HepG2 (cell line): ENCODE data around the gene TRMT10C. TPM values are rescaled to one million over a fixed set of nuclear protein-coding genes. Genes with fewer than 3 reads are reported as not detected.

Experiments used
- ELF3 ChIP-seq: IDR thresholded peaks from 2 replicates; pipeline ENCODE4 v1.6.1; 2016; ENCODE audit warnings: missing genetic modification reagents, missing compliant biosample characterization
- IKZF1 ChIP-seq: fragments of 450-650 bp; IDR thresholded peaks from 2 replicates; pipeline ENCODE4 v1.7.1; 2016
- IRF2 ChIP-seq: IDR thresholded peaks from 2 replicates; pipeline ENCODE4 v1.6.1; 2018; ENCODE audit warnings: missing genetic modification reagents, missing compliant biosample characterization
- KDM3A ChIP-seq: IDR thresholded peaks from 2 replicates; pipeline ENCODE4 v1.6.1; 2018; ENCODE audit warnings: low read depth, missing compliant biosample characterization
- MTA1 ChIP-seq: sonication (generic); formaldehyde crosslinking; IDR thresholded peaks from 2 replicates; pipeline ENCODE4 v1.4.0; 2020; ENCODE audit warnings: missing genetic modification reagents, mild to moderate bottlenecking, borderline replicate concordance
- NFATC3 ChIP-seq: sonication (generic); formaldehyde crosslinking; IDR thresholded peaks from 2 replicates; pipeline ENCODE4 v1.5.1; 2020; ENCODE audit warnings: mild to moderate bottlenecking, missing genetic modification reagents
- SRSF1 ChIP-seq: fragments of 200-400 bp; formaldehyde crosslinking; optimal IDR thresholded peaks from 2 replicates; pipeline ENCODE3; 2017; ENCODE audit warnings: mild to moderate bottlenecking, low read depth, low read length, moderate library complexity
- YEATS4 ChIP-seq: sonication (generic); formaldehyde crosslinking; IDR thresholded peaks from 2 replicates; pipeline ENCODE4 v1.4.0; 2020; ENCODE audit warnings: missing genetic modification reagents, borderline replicate concordance
- ZNF234 ChIP-seq: sonication (generic); formaldehyde crosslinking; conservative IDR thresholded peaks from 2 replicates; pipeline ENCODE4 v1.5.1; 2020; ENCODE audit warnings: mild to moderate bottlenecking, missing genetic modification reagents
- ZNF263 ChIP-seq: sonication (generic); formaldehyde crosslinking; IDR thresholded peaks from 2 replicates; pipeline ENCODE4 v1.4.0; 2020; ENCODE audit warnings: missing genetic modification reagents
- ZNF350 ChIP-seq: sonication (generic); formaldehyde crosslinking; IDR thresholded peaks from 2 replicates; pipeline ENCODE4 v1.4.0; 2020; ENCODE audit warnings: mild to moderate bottlenecking, low read depth, missing genetic modification reagents, borderline replicate concordance
- ZNF547 ChIP-seq: sonication (generic); formaldehyde crosslinking; IDR thresholded peaks from 2 replicates; pipeline ENCODE4 v1.5.1; 2020; ENCODE audit warnings: mild to moderate bottlenecking, missing genetic modification reagents
- ZNF713 ChIP-seq: sonication (generic); formaldehyde crosslinking; IDR thresholded peaks from 2 replicates; pipeline ENCODE4 v1.4.0; 2020; ENCODE audit warnings: mild to moderate bottlenecking, missing genetic modification reagents
- ZNF768 ChIP-seq: sonication (generic); formaldehyde crosslinking; IDR thresholded peaks from 2 replicates; pipeline ENCODE4 v1.4.0; 2020; ENCODE audit warnings: missing genetic modification reagents
- ZNF781 ChIP-seq: sonication (generic); formaldehyde crosslinking; IDR thresholded peaks from 2 replicates; pipeline ENCODE4 v1.5.1; 2020; ENCODE audit warnings: borderline replicate concordance, mild to moderate bottlenecking, missing genetic modification reagents; ENCODE audit errors: not compliant biosample characterization
- polyA plus RNA-seq, 8 experiments: library from polyadenylated mRNA; depleted of rRNA in 3 of 8; stranded (reverse) in 7 of 8; unstranded in 1 of 8; fragments of >200 nt; fragmentation: Illumina TruSeq in 4 of 8; extraction: Trizol in 4 of 8; gene quantifications; 2 replicates each; pipeline versions ENCODE4 v1.2.1 to v1.2.3, GENCODE V29; 2011 to 2016; ENCODE audit warnings: low read depth in 4 of 8, missing spikeins in 1 of 8, mixed read lengths in 1 of 8; ENCODE audit not compliant: insufficient read depth in 1 of 8
- total RNA-seq, 5 experiments: library from RNA; depleted of rRNA; stranded (reverse); fragments of >200 nt; fragmentation: Illumina TruSeq; extraction: Trizol; gene quantifications; 2 replicates each; pipeline ENCODE4 v1.2.3, GENCODE V29; 2016; ENCODE audit warnings: low read depth in 1 of 5
- TF ChIP-seq, protein P1 (sequence below): IDR thresholded peaks from 2 replicates; pipeline ENCODE4 v1.4.0; 2020; ENCODE audit warnings: mild to moderate bottlenecking, missing genetic modification reagents
- TF ChIP-seq, protein P2 (sequence below): sonication (generic); formaldehyde crosslinking; IDR thresholded peaks from 2 replicates; pipeline ENCODE4 v1.9.0; 2021; ENCODE audit warnings: missing genetic modification reagents, borderline replicate concordance
- TF ChIP-seq, protein P3 (sequence below): IDR thresholded peaks from 2 replicates; pipeline ENCODE4 v1.6.1; 2016; ENCODE audit warnings: low read depth, missing genetic modification reagents, missing compliant biosample characterization

Gene TRMT10C
- total and polyA plus RNA-seq, 2 of the 13 experiments (the other 11 are each of a cell fraction or from before 2014, with no cell fraction given) = 10.8 to 39.2 TPM

DNA sequence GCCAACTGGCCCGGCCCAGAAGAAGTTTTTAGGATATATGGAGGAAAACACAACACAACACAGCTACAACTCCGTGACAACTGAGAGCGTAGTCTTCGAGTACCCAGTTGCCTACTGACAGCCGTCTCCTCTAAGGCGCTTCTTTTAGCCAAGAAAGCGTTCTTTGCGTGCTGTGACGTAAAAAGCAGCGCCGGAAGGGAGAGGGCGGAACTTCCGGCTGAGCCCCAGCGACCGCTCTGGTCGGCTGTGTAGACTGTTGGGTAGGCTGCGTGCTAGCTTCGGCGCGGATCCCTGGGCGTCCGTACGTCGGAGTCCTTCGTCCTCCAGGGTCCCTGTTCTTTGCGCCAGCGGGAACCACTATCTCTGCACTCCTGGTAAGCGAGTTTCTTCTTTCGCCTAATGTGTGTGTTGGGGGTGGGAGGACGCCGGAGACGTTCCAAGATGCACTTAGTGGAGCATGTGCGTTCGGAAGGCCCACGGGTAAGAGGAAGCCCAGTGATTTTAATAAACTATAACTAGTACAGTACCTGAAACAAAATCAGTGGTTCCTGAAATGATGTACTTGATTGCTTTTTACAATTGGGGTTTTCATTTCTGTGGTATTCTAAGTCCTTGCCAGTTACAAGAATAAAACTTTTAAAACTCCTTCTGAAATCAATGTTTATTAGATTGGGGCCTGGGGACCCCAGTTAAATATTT lies at the start of gene TRMT10C (continued):
- TF ChIP-seq, protein P1, sequence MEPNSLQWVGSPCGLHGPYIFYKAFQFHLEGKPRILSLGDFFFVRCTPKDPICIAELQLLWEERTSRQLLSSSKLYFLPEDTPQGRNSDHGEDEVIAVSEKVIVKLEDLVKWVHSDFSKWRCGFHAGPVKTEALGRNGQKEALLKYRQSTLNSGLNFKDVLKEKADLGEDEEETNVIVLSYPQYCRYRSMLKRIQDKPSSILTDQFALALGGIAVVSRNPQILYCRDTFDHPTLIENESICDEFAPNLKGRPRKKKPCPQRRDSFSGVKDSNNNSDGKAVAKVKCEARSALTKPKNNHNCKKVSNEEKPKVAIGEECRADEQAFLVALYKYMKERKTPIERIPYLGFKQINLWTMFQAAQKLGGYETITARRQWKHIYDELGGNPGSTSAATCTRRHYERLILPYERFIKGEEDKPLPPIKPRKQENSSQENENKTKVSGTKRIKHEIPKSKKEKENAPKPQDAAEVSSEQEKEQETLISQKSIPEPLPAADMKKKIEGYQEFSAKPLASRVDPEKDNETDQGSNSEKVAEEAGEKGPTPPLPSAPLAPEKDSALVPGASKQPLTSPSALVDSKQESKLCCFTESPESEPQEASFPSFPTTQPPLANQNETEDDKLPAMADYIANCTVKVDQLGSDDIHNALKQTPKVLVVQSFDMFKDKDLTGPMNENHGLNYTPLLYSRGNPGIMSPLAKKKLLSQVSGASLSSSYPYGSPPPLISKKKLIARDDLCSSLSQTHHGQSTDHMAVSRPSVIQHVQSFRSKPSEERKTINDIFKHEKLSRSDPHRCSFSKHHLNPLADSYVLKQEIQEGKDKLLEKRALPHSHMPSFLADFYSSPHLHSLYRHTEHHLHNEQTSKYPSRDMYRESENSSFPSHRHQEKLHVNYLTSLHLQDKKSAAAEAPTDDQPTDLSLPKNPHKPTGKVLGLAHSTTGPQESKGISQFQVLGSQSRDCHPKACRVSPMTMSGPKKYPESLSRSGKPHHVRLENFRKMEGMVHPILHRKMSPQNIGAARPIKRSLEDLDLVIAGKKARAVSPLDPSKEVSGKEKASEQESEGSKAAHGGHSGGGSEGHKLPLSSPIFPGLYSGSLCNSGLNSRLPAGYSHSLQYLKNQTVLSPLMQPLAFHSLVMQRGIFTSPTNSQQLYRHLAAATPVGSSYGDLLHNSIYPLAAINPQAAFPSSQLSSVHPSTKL (CRISPR knock-in tag) = peak; percentile 61
- peak; percentile 65; the same call in 1 of the 2 replicates for TF ChIP-seq ZNF350
- no peak for TF ChIP-seq ZNF547 (CRISPR knock-in tag)
- peak; percentile 75; the same call in 1 of the 2 replicates for TF ChIP-seq YEATS4 (CRISPR knock-in tag)
- TF ChIP-seq, protein P2, sequence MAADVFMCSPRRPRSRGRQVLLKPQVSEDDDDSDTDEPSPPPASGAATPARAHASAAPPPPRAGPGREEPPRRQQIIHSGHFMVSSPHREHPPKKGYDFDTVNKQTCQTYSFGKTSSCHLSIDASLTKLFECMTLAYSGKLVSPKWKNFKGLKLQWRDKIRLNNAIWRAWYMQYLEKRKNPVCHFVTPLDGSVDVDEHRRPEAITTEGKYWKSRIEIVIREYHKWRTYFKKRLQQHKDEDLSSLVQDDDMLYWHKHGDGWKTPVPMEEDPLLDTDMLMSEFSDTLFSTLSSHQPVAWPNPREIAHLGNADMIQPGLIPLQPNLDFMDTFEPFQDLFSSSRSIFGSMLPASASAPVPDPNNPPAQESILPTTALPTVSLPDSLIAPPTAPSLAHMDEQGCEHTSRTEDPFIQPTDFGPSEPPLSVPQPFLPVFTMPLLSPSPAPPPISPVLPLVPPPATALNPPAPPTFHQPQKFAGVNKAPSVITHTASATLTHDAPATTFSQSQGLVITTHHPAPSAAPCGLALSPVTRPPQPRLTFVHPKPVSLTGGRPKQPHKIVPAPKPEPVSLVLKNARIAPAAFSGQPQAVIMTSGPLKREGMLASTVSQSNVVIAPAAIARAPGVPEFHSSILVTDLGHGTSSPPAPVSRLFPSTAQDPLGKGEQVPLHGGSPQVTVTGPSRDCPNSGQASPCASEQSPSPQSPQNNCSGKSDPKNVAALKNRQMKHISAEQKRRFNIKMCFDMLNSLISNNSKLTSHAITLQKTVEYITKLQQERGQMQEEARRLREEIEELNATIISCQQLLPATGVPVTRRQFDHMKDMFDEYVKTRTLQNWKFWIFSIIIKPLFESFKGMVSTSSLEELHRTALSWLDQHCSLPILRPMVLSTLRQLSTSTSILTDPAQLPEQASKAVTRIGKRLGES (CRISPR knock-in tag) = peak; percentile 49; the same call in 1 of the 2 replicates
- TF ChIP-seq NFATC3 = peak; percentile 23; the same call in 1 of the 2 replicates
- peak; percentile 28 for TF ChIP-seq ZNF781 (CRISPR knock-in tag)
- TF ChIP-seq, protein P3, sequence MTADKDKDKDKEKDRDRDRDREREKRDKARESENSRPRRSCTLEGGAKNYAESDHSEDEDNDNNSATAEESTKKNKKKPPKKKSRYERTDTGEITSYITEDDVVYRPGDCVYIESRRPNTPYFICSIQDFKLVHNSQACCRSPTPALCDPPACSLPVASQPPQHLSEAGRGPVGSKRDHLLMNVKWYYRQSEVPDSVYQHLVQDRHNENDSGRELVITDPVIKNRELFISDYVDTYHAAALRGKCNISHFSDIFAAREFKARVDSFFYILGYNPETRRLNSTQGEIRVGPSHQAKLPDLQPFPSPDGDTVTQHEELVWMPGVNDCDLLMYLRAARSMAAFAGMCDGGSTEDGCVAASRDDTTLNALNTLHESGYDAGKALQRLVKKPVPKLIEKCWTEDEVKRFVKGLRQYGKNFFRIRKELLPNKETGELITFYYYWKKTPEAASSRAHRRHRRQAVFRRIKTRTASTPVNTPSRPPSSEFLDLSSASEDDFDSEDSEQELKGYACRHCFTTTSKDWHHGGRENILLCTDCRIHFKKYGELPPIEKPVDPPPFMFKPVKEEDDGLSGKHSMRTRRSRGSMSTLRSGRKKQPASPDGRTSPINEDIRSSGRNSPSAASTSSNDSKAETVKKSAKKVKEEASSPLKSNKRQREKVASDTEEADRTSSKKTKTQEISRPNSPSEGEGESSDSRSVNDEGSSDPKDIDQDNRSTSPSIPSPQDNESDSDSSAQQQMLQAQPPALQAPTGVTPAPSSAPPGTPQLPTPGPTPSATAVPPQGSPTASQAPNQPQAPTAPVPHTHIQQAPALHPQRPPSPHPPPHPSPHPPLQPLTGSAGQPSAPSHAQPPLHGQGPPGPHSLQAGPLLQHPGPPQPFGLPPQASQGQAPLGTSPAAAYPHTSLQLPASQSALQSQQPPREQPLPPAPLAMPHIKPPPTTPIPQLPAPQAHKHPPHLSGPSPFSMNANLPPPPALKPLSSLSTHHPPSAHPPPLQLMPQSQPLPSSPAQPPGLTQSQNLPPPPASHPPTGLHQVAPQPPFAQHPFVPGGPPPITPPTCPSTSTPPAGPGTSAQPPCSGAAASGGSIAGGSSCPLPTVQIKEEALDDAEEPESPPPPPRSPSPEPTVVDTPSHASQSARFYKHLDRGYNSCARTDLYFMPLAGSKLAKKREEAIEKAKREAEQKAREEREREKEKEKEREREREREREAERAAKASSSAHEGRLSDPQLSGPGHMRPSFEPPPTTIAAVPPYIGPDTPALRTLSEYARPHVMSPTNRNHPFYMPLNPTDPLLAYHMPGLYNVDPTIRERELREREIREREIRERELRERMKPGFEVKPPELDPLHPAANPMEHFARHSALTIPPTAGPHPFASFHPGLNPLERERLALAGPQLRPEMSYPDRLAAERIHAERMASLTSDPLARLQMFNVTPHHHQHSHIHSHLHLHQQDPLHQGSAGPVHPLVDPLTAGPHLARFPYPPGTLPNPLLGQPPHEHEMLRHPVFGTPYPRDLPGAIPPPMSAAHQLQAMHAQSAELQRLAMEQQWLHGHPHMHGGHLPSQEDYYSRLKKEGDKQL = 0 out of 2 replicates have a peak, but pooled peaks have one; percentile 56
- peak; percentile 94 for TF ChIP-seq IRF2 (CRISPR knock-in tag)
- no peak for TF ChIP-seq ZNF768 (CRISPR knock-in tag)
- no peak for TF ChIP-seq ZNF713
- no peak for TF ChIP-seq MTA1 (CRISPR knock-in tag)
- TF ChIP-seq ZNF234 (CRISPR knock-in tag) = no peak
- 0 out of 2 replicates have a peak, but pooled peaks have one; percentile 34 for TF ChIP-seq ZNF263 (CRISPR knock-in tag)
- peak; percentile 76 for TF ChIP-seq ELF3 (CRISPR knock-in tag)
- TF ChIP-seq KDM3A = no peak
- TF ChIP-seq IKZF1 = no peak
- TF ChIP-seq SRSF1 = no peak
